HG03432 (cell line): ENCODE results near the gene EFNA2.

Source experiments
- ATAC-seq: cut with Tn5 transposase; IDR thresholded peaks from one replicate; pipeline ENCODE4 v1.9.1; 2021; ENCODE audit warnings: mild to moderate bottlenecking, moderate library complexity; ENCODE audit not compliant: unreplicated experiment

The EFNA2 gene

GRCh38 chr19:1282588-1283206, 3.0 kb upstream of the EFNA2 start:
- no peak for ATAC-seq

GRCh38 chr19:1283207-1283916, 2.3 kb upstream of the EFNA2 start:
- ATAC-seq = no peak

- no peak for ATAC-seq
Observed at GRCh38 chr19:1283917-1284292, 1.8 kb upstream of the EFNA2 start.

GRCh38 chr19:1284293-1284978, 1.2 kb upstream of the EFNA2 start:
- ATAC-seq = no peak

- ATAC-seq = no peak
Observed at GRCh38 chr19:1284979-1285736, 515 bp upstream of the EFNA2 start.

- no peak for ATAC-seq
Observed at GRCh38 chr19:1286487-1287353, 1.0 kb downstream of the EFNA2 start.

GRCh38 chr19:1287354-1288225, 1.9 kb downstream of the EFNA2 start:
- no peak for ATAC-seq

- ATAC-seq = no peak
Observed at GRCh38 chr19:1288226-1288612, 2.5 kb downstream of the EFNA2 start.

- ATAC-seq = no peak
Observed at GRCh38 chr19:1288833-1289685, 3.4 kb downstream of the EFNA2 start.

GRCh38 chr19:1289686-1290025, 4.0 kb downstream of the EFNA2 start:
- no peak for ATAC-seq

GRCh38 chr19:1290196-1290702, 4.6 kb downstream of the EFNA2 start:
- no peak for ATAC-seq

GRCh38 chr19:1290703-1291651, 5.3 kb downstream of the EFNA2 start:
- no peak for ATAC-seq

- no peak for ATAC-seq
Observed at GRCh38 chr19:1291761-1292418, 6.2 kb downstream of the EFNA2 start.

- no peak for ATAC-seq
Observed at GRCh38 chr19:1292419-1293151, 6.9 kb downstream of the EFNA2 start.

GRCh38 chr19:1293782-1294604, 8.3 kb downstream of the EFNA2 start:
- ATAC-seq = no peak
